HG03097 (cell line): ENCODE results near the gene ATP1A3.

ENCODE experiments used
- ATAC-seq: cut with Tn5 transposase; IDR thresholded peaks from one replicate; pipeline ENCODE4 v1.9.1; 2021; ENCODE audit not compliant: unreplicated experiment, low FRiP score

Gene ATP1A3

GRCh38 chr19:41930926-41931592 lies 63.0 kb downstream of the ATP1A3 start:
- ATAC-seq = no peak

GRCh38 chr19:41930322-41930722 lies 63.7 kb downstream of the ATP1A3 start:
- ATAC-seq = no peak

- no peak for ATAC-seq
Measured at GRCh38 chr19:41929536-41930071, 64.4 kb downstream of the ATP1A3 start.

- ATAC-seq = no peak
Measured at GRCh38 chr19:41928754-41929535, 65.1 kb downstream of the ATP1A3 start.

GRCh38 chr19:41928221-41928683 lies 65.8 kb downstream of the ATP1A3 start, which contains the start of gene ERFL:
Gene ERFL, minus strand, starts transcription at chr19:41928449. Its CDS starts 15,530 bp downstream, at chr19:41912919.
- ATAC-seq = no peak

GRCh38 chr19:41927497-41928192 lies 66.4 kb downstream of the ATP1A3 start:
- ATAC-seq = no peak

- no peak for ATAC-seq
Measured at GRCh38 chr19:41926763-41927496, 67.1 kb downstream of the ATP1A3 start.

GRCh38 chr19:41926028-41926762 lies 67.8 kb downstream of the ATP1A3 start:
- ATAC-seq = no peak

- no peak for ATAC-seq
Measured at GRCh38 chr19:41925208-41926003, 68.6 kb downstream of the ATP1A3 start.

- ATAC-seq = no peak
Measured at GRCh38 chr19:41924151-41925145, 69.6 kb downstream of the ATP1A3 start.

GRCh38 chr19:41923045-41923788 lies 70.8 kb downstream of the ATP1A3 start:
- ATAC-seq = no peak

- ATAC-seq = no peak
Measured at GRCh38 chr19:41922585-41922984, 71.4 kb downstream of the ATP1A3 start.

GRCh38 chr19:41921577-41922576 lies 72.2 kb downstream of the ATP1A3 start:
- ATAC-seq = no peak

GRCh38 chr19:41920882-41921576 lies 73.0 kb downstream of the ATP1A3 start:
- ATAC-seq = no peak
